Retinal pigment epithelial cell (primary cell): ENCODE data around the gene FMNL2.

ENCODE experiments used
- DNase-seq: peaks from one replicate; pipeline ENCODE4 v3.0.0-alpha.2; 2010; ENCODE audit warnings: low read depth
- H3K4me3 ChIP-seq: 2 replicates; pipeline ENCODE4 v1.5.1; 2011; ENCODE audit warnings: mild to moderate bottlenecking, low read length, control low read depth, moderate library complexity
- TF ChIP-seq, protein P1 (sequence below): conservative IDR thresholded peaks from 2 replicates; pipeline ENCODE4 v1.5.1; 2011; ENCODE audit warnings: low read depth, low read length, control low read depth, inconsistent platforms

The FMNL2 gene

DNA sequence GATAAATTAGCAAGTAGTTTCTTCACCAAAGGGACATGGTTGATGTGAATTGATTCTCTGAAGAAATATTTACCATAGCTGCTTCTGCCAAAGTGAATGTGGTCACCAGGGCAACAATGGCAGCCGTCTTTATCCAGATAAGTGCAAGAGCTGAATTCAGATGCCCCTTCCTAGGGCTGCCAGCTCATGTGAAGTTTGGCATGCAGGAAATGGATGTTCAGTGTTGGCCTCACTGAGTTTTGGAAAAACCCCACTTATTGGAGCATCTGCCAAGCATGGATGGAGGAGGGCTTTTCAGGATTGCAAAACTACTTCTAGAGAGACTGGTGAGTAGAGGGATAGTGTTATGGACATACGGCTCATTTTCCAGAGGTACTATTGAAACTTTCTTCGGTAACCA is 80.8 kb downstream of the FMNL2 start:
- no peak for DNase-seq
- TF ChIP-seq, protein P1, sequence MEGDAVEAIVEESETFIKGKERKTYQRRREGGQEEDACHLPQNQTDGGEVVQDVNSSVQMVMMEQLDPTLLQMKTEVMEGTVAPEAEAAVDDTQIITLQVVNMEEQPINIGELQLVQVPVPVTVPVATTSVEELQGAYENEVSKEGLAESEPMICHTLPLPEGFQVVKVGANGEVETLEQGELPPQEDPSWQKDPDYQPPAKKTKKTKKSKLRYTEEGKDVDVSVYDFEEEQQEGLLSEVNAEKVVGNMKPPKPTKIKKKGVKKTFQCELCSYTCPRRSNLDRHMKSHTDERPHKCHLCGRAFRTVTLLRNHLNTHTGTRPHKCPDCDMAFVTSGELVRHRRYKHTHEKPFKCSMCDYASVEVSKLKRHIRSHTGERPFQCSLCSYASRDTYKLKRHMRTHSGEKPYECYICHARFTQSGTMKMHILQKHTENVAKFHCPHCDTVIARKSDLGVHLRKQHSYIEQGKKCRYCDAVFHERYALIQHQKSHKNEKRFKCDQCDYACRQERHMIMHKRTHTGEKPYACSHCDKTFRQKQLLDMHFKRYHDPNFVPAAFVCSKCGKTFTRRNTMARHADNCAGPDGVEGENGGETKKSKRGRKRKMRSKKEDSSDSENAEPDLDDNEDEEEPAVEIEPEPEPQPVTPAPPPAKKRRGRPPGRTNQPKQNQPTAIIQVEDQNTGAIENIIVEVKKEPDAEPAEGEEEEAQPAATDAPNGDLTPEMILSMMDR: no peak

GRCh38 chr2:152418688-152419087 is 83.7 kb downstream of the FMNL2 start:
- TF ChIP-seq, protein P1: no peak
- no peak for DNase-seq
- H3K4me3 ChIP-seq: no peak overlapping the region

More for the DNA sequence above, 80.8 kb downstream of the FMNL2 start:
- no peak overlapping the region for H3K4me3 ChIP-seq

DNA sequence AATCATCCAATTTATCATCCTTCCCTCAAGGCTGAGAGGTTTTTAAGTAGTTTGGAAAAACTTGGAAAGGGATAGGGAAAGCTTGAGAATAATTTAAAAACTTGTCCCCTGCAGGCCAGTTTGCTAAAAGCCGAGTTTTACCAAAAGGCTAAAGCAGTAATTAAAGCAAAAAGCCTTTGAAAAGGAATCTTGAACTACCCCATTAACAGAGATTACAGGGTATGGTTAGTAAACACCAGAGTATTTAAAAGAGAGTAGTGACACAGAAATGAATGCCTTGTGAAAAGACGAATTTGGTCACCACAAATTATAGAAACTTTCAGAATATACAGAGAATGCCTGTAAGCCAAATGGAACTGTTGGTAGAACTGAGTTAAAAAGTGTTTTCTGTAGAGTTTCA is 85.0 kb downstream of the FMNL2 start:
- TF ChIP-seq, protein P1: peak; percentile 1
- H3K4me3 ChIP-seq: no peak overlapping the region
- DNase-seq: no peak

GRCh38 chr2:152420363-152420762 is 85.4 kb downstream of the FMNL2 start:
- DNase-seq: no peak
- TF ChIP-seq, protein P1: no peak
- H3K4me3 ChIP-seq: no peak overlapping the region

- TF ChIP-seq, protein P1: no peak
- H3K4me3 ChIP-seq: no peak overlapping the region
- no peak for DNase-seq
These were observed 86.0 kb downstream of the FMNL2 start for GRCh38 chr2:152420936-152421335.

DNA sequence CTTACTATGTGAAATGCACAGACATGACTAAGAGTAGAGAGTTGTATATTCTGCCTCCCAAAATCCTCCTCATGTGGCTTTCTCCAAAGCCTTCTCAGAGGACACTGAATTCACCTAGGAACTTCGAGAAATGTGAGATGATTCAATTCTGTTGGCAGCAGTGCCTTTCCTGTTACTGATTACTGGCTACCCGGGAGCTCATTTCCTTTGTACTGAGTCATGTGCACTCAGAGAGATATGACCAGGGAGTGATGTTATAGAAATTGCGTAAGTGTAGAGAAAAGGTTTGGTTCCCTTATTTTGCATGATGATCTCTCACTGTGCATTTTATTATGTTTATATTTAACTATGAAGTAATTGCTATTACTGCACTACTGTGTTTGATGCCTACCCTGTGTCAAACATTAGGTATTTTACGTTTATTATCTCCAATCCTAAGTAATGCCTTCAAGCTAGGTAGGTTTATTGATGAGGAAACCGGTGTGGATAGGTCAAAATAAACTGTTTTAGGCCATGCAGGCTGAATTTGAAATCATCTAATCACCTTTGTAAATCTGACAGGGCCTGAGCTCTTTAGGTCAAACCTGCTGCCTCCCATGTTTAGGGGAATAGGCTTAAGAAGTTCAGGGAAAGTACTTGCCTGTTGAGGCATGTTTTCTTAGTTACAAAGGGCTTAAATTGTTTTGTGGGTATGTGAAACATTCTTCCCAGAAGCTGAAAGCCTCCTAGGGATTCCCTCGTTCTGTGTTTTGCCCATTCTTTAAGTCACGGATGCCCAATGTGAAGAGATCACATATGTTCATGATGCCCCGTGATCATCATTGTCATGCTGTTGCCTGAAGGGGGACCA is 86.8 kb downstream of the FMNL2 start:
- no peak overlapping the region for H3K4me3 ChIP-seq
- peak; percentile 84 for DNase-seq
- TF ChIP-seq, protein P1: no peak

DNA sequence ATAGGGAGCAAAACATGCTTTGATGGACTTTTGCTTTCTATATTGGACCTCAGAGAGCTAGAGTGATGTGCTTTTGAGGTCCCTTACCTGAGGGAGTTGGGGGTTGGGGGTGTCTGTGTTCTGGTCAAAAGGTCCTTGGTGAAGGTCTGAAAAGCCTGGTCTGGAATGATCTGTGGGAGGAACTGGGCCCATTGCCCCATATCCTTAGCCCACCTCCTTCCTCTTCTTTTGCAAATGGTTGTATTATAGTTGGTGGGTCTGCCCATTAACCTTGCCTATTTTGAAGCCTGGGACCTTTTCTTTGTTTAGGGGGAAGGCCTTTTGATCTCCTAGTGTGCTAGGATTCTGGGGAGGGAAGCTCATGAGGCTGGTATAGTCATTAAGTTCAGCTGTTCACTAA is 88.7 kb downstream of the FMNL2 start:
- no peak for DNase-seq
- TF ChIP-seq, protein P1: no peak

More for the DNA sequence above, 88.7 kb downstream of the FMNL2 start:
- H3K4me3 ChIP-seq: no peak overlapping the region
